ENCODE measurements around the gene MB. TPM values are rescaled to one million over a fixed set of nuclear protein-coding genes. Genes with fewer than 3 reads are reported as not detected.

The MB gene
- total RNA-seq, 1 donor = not detected

DNA sequence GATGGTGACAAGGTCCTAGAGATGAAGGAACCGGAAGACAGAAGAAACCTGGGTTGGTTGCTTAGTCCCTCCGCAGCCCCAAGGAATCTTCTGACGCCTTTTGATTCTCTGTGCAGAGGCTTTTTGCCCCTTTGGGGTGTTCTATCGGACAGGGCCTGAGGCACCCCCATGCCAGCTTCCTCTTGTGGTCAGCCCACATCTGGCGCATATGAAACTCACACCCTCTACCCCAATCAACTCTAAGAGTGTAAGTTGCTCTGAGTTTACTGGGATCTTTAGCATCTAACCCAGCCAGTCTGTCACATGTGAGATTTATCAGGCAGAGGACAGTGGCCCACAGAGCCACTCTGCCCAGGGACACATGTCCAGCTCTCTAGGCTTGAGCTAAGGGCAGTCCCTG is 59.1 kb downstream of the MB start:
- no peak overlapping the region for H3K4me3 ChIP-seq (ENCODE audit: low read depth, low read length)
- TF ChIP-seq CTCF (IDR thresholded peaks at IDR 0.05; ENCODE audit: insufficient read depth, low read length) = no peak
- DNase-seq (ENCODE audit: low read depth) = no peak

Other genes with a start within 250 kb of the MB start
- 59.2 and 170 TPM in 2 replicates for gene HMOX1, start 236.2 kb downstream of the MB start, total RNA-seq (ENCODE audit: low replicate concordance)
- 3.4 and 76.9 TPM in 2 replicates for gene MCM5, start 217.2 kb downstream of the MB start, total RNA-seq (ENCODE audit: low replicate concordance)
- gene RASD2, start 76.5 kb downstream of the MB start, total RNA-seq (ENCODE audit: low replicate concordance) = 0.09 TPM in 1 of 2 replicates, not detected in the other
- gene APOL6, start 31.1 kb upstream of the MB start, total RNA-seq (ENCODE audit: low replicate concordance) = 29.4 and 33.1 TPM in 2 replicates
- not detected in 2 replicates for gene APOL5, start 100.5 kb upstream of the MB start, total RNA-seq (ENCODE audit: low replicate concordance)